CD4-positive, alpha-beta T cell (primary cell): ENCODE measurements around the gene TNFAIP2. TPM values are rescaled to one million over a fixed set of nuclear protein-coding genes. Genes with fewer than 3 reads are reported as not detected.
A peak's percentile ranks its signal among the peaks of the same experiment; 100 is the strongest.
"Not testable (repeated sequence)": the region's sequence is repeated elsewhere in the genome, so short reads cannot be mapped to it uniquely, and the experiment has no call there.

ENCODE experiments used
- ATAC-seq: fragments of 200-7000 bp; cut with Tn5 transposase; one replicate; pipeline ENCODE4 v1.10.0; 2022; ENCODE audit warnings: mild to moderate bottlenecking; ENCODE audit not compliant: poor library complexity
- CTCF ChIA-PET: fragments of 350-600 bp; sonication (Branson Sonifier 250); formaldehyde crosslinking; loops from one replicate; lab custom pipeline; 2021; ENCODE audit warnings: antibody characterized with exemption, inconsistent platforms; lab: Charles Lee
- POLR2A ChIA-PET: fragments of 350-600 bp; sonication (Branson Sonifier 250); formaldehyde crosslinking; loops from one replicate; lab custom pipeline; 2021; ENCODE audit warnings: antibody characterized with exemption, inconsistent platforms; lab: Charles Lee
- DNase-seq, 14 experiments: peaks; one replicate each; pipeline ENCODE4 v3.0.0-alpha.2; 2013 to 2020; ENCODE audit warnings: mixed read lengths in 2 of 14
- H3K27ac ChIP-seq, 2 donors: one replicate each; pipeline versions ENCODE4 v1.5.1 to v1.7.0; 2013; ENCODE audit warnings: low read length in 2 of 2, low read depth in 1 of 2, mild to moderate bottlenecking in 1 of 2
- H3K27me3 ChIP-seq, 2 experiments: 1 replicate in 1 of 2; 2 replicates in 1 of 2; pipeline versions ENCODE4 v1.6.1 to v1.7.0; 2013; ENCODE audit warnings: low read length in 2 of 2, control low read depth in 1 of 2, mild to moderate bottlenecking in 1 of 2, moderate library complexity in 1 of 2; ENCODE audit not compliant: insufficient read depth in 2 of 2, control insufficient read depth in 1 of 2
- H3K36me3 ChIP-seq: one replicate; pipeline ENCODE4 v1.6.1; 2013; ENCODE audit warnings: low read length, control low read depth; ENCODE audit not compliant: insufficient read depth
- H3K4me1 ChIP-seq: one replicate; pipeline ENCODE4 v1.6.1; 2013; ENCODE audit warnings: low read length, control low read depth; ENCODE audit not compliant: insufficient read depth
- H3K4me3 ChIP-seq: one replicate; pipeline ENCODE4 v1.5.1; 2013; ENCODE audit warnings: mild to moderate bottlenecking, low read length, moderate library complexity
- H3K9me3 ChIP-seq, 2 experiments: 1 replicate in 1 of 2; 2 replicates in 1 of 2; pipeline versions ENCODE4 v1.6.1 to v1.7.0; 2013; ENCODE audit warnings: low read length in 2 of 2, mild to moderate bottlenecking in 2 of 2, control low read depth in 1 of 2, moderate library complexity in 1 of 2; ENCODE audit not compliant: control insufficient read depth in 1 of 2, insufficient read depth in 1 of 2
- H3K27ac Mint-ChIP-seq: one replicate; pipeline ENCODE4 v1.8.0; 2020; ENCODE audit warnings: mixed read lengths
- H3K27me3 Mint-ChIP-seq: one replicate; pipeline ENCODE4 v1.8.0; 2021; ENCODE audit warnings: mixed read lengths
- H3K36me3 Mint-ChIP-seq: one replicate; pipeline ENCODE4 v1.8.0; 2021; ENCODE audit warnings: low read depth, mixed read lengths
- H3K4me1 Mint-ChIP-seq: one replicate; pipeline ENCODE4 v1.8.0; 2021; ENCODE audit warnings: low read depth, mixed read lengths
- H3K4me3 Mint-ChIP-seq: one replicate; pipeline ENCODE4 v1.8.0; 2020; ENCODE audit warnings: mild to moderate bottlenecking, mixed read lengths
- H3K9me3 Mint-ChIP-seq: one replicate; pipeline ENCODE4 v1.8.0; 2020; ENCODE audit warnings: mixed read lengths
- intact Hi-C, 2 experiments: fragments of 100-400 bp; cut with DNase I in 1 of 2; cut with micrococcal nuclease in 1 of 2; formaldehyde crosslinking; loops; one replicate each; pipeline versions ENCODE4 v1.15.1 to v1.9.0; 2023 to 2025; cut with DNase I, micrococcal nuclease
- total RNA-seq, 174 experiments: library from RNA in 2 of 174; stranded (reverse) in 2 of 174; gene quantifications; one replicate each; pipeline ENCODE4 v1.2.3 and lab custom pipeline; 2021 to 2026
- TF ChIP-seq, protein P1 (sequence below): fragments of 200-600 bp; IDR thresholded peaks from one replicate; pipeline ENCODE4 v1.8.0; 2022; ENCODE audit warnings: antibody characterized with exemption, mild to moderate bottlenecking

Gene TNFAIP2
- total RNA-seq, 2 experiments from 2014 or later: 4.4 to 6.1 TPM

DNA sequence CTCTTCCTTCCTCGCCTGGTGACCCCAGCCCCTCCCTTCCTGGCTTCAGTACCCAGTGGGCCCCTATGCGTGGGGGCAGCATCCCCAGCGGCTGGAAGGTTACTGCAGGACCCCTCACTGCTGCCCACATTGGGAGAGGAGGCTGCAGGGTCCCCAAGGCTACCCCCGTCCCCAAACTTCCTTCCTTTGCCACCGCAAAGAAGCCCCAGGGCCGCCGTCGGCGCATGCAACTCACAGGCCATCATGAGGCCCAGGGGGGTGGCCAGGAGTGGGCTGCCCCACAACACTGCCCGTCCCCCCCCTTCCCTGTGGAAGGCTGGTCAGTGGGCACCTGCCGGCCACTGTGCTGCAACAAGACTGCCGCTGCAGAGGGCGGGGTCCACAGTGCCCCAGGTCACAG lies 9.5 kb upstream of the TNFAIP2 start:
- Mint-ChIP-seq H3K27ac (no peak overlapping the region), H3K27me3 (peaks cover 4% of the 10 kb centered on the region), H3K4me3 (no peak overlapping the region), H3K4me1 (peaks cover 4% of the 10 kb centered on the region), H3K9me3 (no peaks in the 10 kb centered on the region), H3K36me3 (no peaks in the 10 kb centered on the region)
- Histone ChIP-seq H3K27ac (no peak overlapping the region), H3K36me3 (no peaks in the 10 kb centered on the region), H3K4me3 (no peak overlapping the region), H3K4me1 (peaks cover 11% of the 10 kb centered on the region), H3K9me3 (no peaks in the 10 kb centered on the region), H3K27me3 (peaks cover 3% of the 10 kb centered on the region in 2 experiments)
- ChIA-PET CTCF (no interaction called here), POLR2A (no interaction called here)
- ATAC-seq (no peak), DNase-seq (no peak)
- intact Hi-C loops: no loop called here
- TF ChIP-seq, protein P1, sequence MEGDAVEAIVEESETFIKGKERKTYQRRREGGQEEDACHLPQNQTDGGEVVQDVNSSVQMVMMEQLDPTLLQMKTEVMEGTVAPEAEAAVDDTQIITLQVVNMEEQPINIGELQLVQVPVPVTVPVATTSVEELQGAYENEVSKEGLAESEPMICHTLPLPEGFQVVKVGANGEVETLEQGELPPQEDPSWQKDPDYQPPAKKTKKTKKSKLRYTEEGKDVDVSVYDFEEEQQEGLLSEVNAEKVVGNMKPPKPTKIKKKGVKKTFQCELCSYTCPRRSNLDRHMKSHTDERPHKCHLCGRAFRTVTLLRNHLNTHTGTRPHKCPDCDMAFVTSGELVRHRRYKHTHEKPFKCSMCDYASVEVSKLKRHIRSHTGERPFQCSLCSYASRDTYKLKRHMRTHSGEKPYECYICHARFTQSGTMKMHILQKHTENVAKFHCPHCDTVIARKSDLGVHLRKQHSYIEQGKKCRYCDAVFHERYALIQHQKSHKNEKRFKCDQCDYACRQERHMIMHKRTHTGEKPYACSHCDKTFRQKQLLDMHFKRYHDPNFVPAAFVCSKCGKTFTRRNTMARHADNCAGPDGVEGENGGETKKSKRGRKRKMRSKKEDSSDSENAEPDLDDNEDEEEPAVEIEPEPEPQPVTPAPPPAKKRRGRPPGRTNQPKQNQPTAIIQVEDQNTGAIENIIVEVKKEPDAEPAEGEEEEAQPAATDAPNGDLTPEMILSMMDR: no peak

DNA sequence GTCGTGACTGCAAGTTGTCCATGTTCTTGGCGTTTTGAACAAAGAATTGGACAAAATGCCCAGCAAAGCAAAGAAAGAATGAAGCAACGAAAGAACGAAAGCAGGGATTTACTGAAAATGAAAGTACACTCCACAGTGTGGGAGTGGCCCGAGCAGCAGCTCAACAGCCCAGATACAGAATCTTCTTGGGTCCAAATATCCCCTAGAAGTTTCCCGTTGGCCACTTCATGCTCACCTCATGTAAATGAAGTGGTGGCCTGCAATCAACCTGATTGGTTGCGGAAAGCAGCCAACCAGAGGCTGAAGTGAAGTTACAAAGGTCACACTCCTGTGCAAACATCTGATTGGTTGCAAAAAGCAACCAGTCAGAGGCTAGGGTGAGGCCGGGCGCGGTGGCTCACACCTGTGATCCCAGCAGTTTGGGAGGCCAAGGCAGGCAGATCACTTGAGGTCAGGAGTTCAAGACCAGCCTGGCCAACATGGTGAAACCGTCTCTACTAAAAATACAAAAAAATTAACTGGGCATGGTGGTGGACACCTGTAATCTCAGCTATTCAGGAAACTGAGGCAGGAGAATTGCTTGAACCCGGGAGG lies 8.1 kb upstream of the TNFAIP2 start:
- intact Hi-C loops, H3K36me3 ChIP-seq, H3K27me3 ChIP-seq, H3K4me3 ChIP-seq, H3K9me3 Mint-ChIP-seq, DNase-seq, H3K27ac ChIP-seq, ATAC-seq, H3K36me3 Mint-ChIP-seq, H3K27ac Mint-ChIP-seq, H3K9me3 ChIP-seq, POLR2A ChIA-PET, H3K4me1 Mint-ChIP-seq: not testable (repeated sequence)
- CTCF ChIA-PET: interaction anchor here (4.0 kb wide), 1 partner anchor 10 kb away, joined by 15 read pairs; no protein-coding TSS in a partner anchor
- H3K4me3 Mint-ChIP-seq: peak overlapping the region; percentile 73
- peaks cover 11% of the 10 kb centered on the region for H3K27me3 Mint-ChIP-seq
- peaks cover 12% of the 10 kb centered on the region for H3K4me1 ChIP-seq

DNA sequence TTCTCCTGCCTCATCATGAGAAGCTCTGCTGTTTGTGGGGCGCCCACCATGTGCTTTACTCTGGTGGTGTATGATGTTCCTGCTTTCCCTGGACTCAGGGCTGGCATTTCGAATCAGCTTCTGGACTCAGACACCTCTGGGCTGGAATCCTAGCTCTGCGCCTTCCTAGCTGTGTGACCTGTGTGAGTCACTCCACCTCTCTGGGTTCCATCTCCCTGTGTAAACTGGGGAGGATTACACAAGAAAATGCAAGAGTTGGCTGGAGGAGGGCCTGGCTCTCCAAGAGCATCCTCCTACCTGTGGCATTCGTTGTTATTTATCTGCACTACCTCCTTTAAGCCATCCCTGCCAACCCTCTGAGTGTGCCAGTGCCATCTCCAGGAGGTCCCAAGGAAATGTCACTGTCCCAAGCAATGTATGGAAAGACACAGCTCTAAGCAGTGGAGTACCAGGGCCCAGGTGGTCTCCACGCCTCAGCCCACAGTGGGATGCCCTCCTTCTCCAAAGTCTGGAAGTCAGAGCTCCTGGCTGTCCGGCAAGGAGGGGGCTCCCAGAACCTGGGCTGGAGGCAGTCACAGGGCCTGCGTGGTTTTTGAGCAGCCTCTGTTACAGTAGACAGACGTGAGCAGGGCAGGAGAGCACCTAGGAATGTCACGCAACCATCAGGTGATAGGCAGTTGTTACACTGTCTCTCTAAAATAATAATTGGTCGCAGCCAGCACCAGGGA lies 7.3 kb upstream of the TNFAIP2 start:
- H3K4me3 ChIP-seq: no peak overlapping the region
- H3K27ac ChIP-seq: no peak overlapping the region
- peaks cover 14% of the 10 kb centered on the region for H3K4me1 ChIP-seq
- H3K36me3 Mint-ChIP-seq: no peaks in the 10 kb centered on the region
- TF ChIP-seq, protein P1: no peak
- ChIA-PET POLR2A (no interaction called here), CTCF (interaction anchor here (4.0 kb wide), 1 partner anchor 11 kb away, joined by 15 read pairs; no protein-coding TSS in a partner anchor)
- peaks cover 8% of the 10 kb centered on the region for H3K4me1 Mint-ChIP-seq
- H3K27me3 Mint-ChIP-seq: peaks cover 15% of the 10 kb centered on the region
- DNase-seq (no peak), ATAC-seq (no peak)
- H3K9me3 ChIP-seq: no peaks in the 10 kb centered on the region
- intact Hi-C loops: no loop called here
- no peak overlapping the region for H3K27ac Mint-ChIP-seq
- peaks cover 3 to 11% of the 10 kb centered on the region in 2 experiments for H3K27me3 ChIP-seq
- H3K9me3 Mint-ChIP-seq: no peaks in the 10 kb centered on the region
- no peak overlapping the region for H3K4me3 Mint-ChIP-seq
- H3K36me3 ChIP-seq: no peaks in the 10 kb centered on the region
